HL-60 (cell line): Measurements from ENCODE around the gene ELL3.

ENCODE experiments used
- DNase-seq, 2 experiments: peaks; one replicate each; pipeline ENCODE4 v3.0.0-alpha.2; 2010 to 2020; ENCODE audit warnings: low read depth in 1 of 2, low spot score in 1 of 2
- H3K27ac ChIP-seq: fragments of 250-450 bp; sonication (Bioruptor Pico); replicated peaks from 2 replicates; pipeline ENCODE4 v1.5.1; 2020; ENCODE audit warnings: mild to moderate bottlenecking, moderate library complexity
- H3K27me3 ChIP-seq: fragments of 250-450 bp; sonication (Bioruptor Pico); 2 replicates; pipeline ENCODE4 v1.5.1; 2021; ENCODE audit warnings: mild to moderate bottlenecking, moderate library complexity; ENCODE audit not compliant: insufficient read depth, poor library complexity, severe bottlenecking
- H3K4me3 ChIP-seq: replicated peaks from 2 replicates; pipeline ENCODE4 v1.5.1; 2011; ENCODE audit warnings: mild to moderate bottlenecking, control low read depth, low read length; ENCODE audit not compliant: insufficient read depth
- GABPA ChIP-seq: IDR thresholded peaks from 2 replicates; pipeline ENCODE4 v1.6.1; 2012; ENCODE audit warnings: low read depth
- POLR2AphosphoS5 ChIP-seq: IDR thresholded peaks from 2 replicates; pipeline ENCODE4 v1.6.1; 2012; ENCODE audit warnings: low read depth
- REST ChIP-seq: IDR thresholded peaks from 2 replicates; pipeline ENCODE4 v1.6.1; 2012; ENCODE audit warnings: low read depth; ENCODE audit not compliant: insufficient replicate concordance
- SPI1 ChIP-seq: IDR thresholded peaks from 2 replicates; pipeline ENCODE4 v1.6.1; 2012; ENCODE audit warnings: low read depth, mild to moderate bottlenecking, borderline replicate concordance
- TF ChIP-seq, protein P1 (sequence below): IDR thresholded peaks from one replicate; pipeline ENCODE4 v1.5.1; 2011; ENCODE audit warnings: low read length, control low read depth, inconsistent platforms; ENCODE audit not compliant: insufficient read depth

The ELL3 gene

DNA sequence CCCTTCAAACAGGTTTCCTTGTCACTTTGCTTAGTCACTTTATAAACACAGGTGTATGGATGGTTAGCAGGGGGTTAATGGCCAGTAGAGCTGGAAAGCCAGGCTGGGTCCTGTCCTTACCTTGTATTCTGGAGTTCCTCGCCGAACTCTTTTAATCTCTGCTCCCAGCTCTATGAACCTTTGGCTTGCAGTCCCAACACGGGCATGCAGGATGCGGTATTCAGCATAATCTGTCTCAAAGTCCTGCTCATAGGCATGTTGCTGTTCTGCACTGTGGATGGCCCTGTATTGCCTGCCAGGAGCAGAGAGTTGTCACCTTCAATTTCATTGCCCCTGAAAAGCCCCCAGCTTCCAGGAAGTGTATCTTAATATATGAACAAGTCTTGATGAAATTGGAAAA, 2.7 kb downstream of the ELL3 start:
- DNase-seq, result no peak
- Histone ChIP-seq H3K27ac (no peak overlapping the region), H3K27me3 (no peaks in the 10 kb centered on the region), H3K4me3 (no peak overlapping the region)
- TF ChIP-seq, protein P1, sequence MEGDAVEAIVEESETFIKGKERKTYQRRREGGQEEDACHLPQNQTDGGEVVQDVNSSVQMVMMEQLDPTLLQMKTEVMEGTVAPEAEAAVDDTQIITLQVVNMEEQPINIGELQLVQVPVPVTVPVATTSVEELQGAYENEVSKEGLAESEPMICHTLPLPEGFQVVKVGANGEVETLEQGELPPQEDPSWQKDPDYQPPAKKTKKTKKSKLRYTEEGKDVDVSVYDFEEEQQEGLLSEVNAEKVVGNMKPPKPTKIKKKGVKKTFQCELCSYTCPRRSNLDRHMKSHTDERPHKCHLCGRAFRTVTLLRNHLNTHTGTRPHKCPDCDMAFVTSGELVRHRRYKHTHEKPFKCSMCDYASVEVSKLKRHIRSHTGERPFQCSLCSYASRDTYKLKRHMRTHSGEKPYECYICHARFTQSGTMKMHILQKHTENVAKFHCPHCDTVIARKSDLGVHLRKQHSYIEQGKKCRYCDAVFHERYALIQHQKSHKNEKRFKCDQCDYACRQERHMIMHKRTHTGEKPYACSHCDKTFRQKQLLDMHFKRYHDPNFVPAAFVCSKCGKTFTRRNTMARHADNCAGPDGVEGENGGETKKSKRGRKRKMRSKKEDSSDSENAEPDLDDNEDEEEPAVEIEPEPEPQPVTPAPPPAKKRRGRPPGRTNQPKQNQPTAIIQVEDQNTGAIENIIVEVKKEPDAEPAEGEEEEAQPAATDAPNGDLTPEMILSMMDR, result no peak
- TF ChIP-seq POLR2AphosphoS5, result no peak
- TF ChIP-seq GABPA, result no peak

DNA sequence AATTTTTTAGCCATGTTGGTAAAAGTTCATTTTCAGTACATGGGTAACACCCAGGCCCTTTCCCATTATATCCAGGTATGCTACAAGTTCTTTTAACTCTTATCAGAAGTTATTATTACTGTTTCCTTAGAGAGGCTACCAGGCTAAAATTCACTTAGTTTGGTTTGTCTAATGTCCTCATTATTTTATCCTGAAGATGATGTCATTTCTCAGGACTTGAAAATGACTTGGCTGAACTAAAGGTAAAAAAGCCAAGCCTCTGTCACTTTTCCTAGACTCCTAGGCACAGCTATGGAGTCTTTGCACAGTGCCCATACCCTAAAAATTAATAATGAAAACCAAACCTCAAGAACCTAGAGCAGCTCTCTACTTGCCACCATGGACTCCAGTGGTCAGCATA, 4.1 kb downstream of the ELL3 start:
- Histone ChIP-seq H3K27ac (no peak overlapping the region), H3K27me3 (no peaks in the 10 kb centered on the region), H3K4me3 (no peak overlapping the region)
- no peak for DNase-seq
- TF ChIP-seq REST, result no peak
- no peak for TF ChIP-seq SPI1
- TF ChIP-seq POLR2AphosphoS5, result no peak
- TF ChIP-seq, protein P1, result no peak
- TF ChIP-seq GABPA, result no peak

GRCh38 chr15:43771816-43772215, 5.0 kb downstream of the ELL3 start:
- no peak for DNase-seq
- Histone ChIP-seq H3K4me3 (no peak overlapping the region), H3K27ac (no peak overlapping the region), H3K27me3 (no peaks in the 10 kb centered on the region)
- TF ChIP-seq POLR2AphosphoS5, result no peak

- DNase-seq, result peak in 1 of 2 experiments; percentile 57
- Histone ChIP-seq H3K27me3 (no peaks in the 10 kb centered on the region), H3K4me3 (no peak overlapping the region), H3K27ac (no peak overlapping the region)
- TF ChIP-seq POLR2AphosphoS5, result no peak
- TF ChIP-seq, protein P1, result peak; percentile 88
Measured at GRCh38 chr15:43769584-43770228, 7.1 kb downstream of the ELL3 start.

DNA sequence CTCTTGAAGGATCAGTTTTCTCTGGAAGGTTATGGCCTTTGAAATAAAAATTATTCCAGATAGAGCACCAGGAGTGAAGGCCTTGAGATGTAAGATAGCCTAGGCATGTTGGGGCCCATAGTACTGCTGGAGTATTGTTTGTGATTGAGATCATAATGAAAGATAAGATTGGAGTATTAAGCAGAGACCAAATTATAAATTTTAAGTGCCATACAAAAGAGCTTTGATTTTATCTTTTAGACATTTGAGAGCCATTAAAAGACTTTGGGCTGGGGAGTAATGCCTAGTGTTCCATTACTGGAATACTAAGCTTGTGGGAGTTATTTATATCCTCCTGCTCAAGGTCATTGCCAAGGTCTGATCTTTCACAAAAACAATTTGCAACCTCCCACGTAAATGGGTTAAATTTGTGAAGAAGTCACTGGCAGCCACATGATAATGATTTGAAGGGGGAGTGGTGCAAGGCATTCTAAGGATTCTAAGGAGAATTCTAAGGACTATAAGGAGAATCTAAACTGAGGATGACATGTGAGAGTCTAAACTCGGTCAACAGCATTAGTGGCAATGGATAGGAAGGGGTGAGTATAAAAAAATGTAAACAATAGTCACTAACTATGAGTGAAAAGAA, 12.8 kb downstream of the ELL3 start:
- TF ChIP-seq REST, result no peak
- TF ChIP-seq GABPA, result no peak
- TF ChIP-seq, protein P1, result no peak
- TF ChIP-seq POLR2AphosphoS5, result no peak
- no peak for TF ChIP-seq SPI1
- DNase-seq, result no peak
- no peak overlapping the region for H3K4me3 ChIP-seq
- H3K27me3 ChIP-seq, result no peaks in the 10 kb centered on the region
- H3K27ac ChIP-seq, result no peak overlapping the region
